Measurements from ENCODE around the gene DCC. TPM values are rescaled to one million over a fixed set of nuclear protein-coding genes. Genes with fewer than 3 reads are reported as not detected.

The DCC gene
- total RNA-seq, 2 donors from 2014 or later, result not detected

GRCh38 chr18:53536908-53537307, 1196.9 kb downstream of the DCC start:
- H3K36me3 Mint-ChIP-seq (ENCODE audit: low read depth), result no peaks in the 10 kb centered on the region
- H3K4me3 Mint-ChIP-seq, result no peak overlapping the region
- no peaks in the 10 kb centered on the region for H3K27me3 Mint-ChIP-seq
- ATAC-seq (no peak), DNase-seq (no peak)
- H3K27ac Mint-ChIP-seq, result no peak overlapping the region
- H3K9me3 ChIP-seq (ENCODE audit: control insufficient read depth, low read length, poor library complexity, severe bottlenecking), result no peaks in the 10 kb centered on the region
- no peaks in the 10 kb centered on the region for H3K4me1 Mint-ChIP-seq

DNA sequence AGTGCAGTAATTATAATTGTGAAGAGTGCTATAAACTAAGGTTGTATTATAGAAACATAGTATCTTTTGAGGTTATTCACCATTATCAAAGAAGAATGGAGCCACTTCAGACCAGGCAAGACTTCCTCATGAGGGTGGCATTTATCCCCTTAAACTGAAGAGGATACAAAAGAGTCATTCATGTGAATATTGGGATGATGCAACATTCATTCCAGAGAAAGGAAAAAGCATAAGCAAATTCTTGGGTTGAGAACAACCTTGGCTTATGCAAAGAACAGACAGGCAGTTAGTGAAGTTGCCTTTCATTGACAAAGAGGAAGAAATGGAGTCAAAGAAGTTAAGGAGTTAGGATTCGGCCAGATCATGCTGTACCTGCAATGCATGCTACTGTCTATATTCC, 1201.9 kb downstream of the DCC start:
- Mint-ChIP-seq H3K36me3 (ENCODE audit: low read depth) (no peaks in the 10 kb centered on the region), H3K27ac (no peak overlapping the region), H3K4me1 (no peaks in the 10 kb centered on the region), H3K4me3 (no peak overlapping the region), H3K27me3 (no peaks in the 10 kb centered on the region)
- DNase-seq (no peak), ATAC-seq (no peak)
- no peaks in the 10 kb centered on the region for H3K9me3 ChIP-seq (ENCODE audit: control insufficient read depth, low read length, poor library complexity, severe bottlenecking)

DNA sequence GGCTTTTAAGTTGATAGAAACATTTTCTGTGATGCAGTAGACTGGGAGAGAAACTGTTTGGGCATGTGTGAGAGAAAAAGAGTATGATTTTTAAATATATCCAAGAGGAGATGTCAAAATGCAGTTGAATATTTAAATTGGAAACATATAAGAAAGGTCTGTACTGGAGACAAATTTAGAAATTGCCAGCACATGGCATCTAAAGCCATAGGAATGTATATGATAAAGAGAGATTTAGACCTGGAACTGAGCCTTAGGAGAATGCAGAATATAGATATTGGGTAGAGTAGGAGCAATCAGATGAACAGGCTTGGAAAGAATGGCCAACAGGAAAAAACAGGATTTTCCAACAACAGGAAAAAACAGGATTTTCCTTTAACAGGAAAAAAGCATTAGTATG, 1203.7 kb downstream of the DCC start:
- no peaks in the 10 kb centered on the region for H3K4me1 Mint-ChIP-seq
- DNase-seq (no peak), ATAC-seq (no peak)
- H3K27ac Mint-ChIP-seq, result no peak overlapping the region
- no peaks in the 10 kb centered on the region for H3K27me3 Mint-ChIP-seq
- no peaks in the 10 kb centered on the region for H3K9me3 ChIP-seq (ENCODE audit: control insufficient read depth, low read length, poor library complexity, severe bottlenecking)
- H3K36me3 Mint-ChIP-seq (ENCODE audit: low read depth), result no peaks in the 10 kb centered on the region
- no peak overlapping the region for H3K4me3 Mint-ChIP-seq

- Mint-ChIP-seq H3K36me3 (ENCODE audit: low read depth) (no peaks in the 10 kb centered on the region), H3K4me1 (no peaks in the 10 kb centered on the region), H3K27me3 (no peaks in the 10 kb centered on the region), H3K27ac (no peak overlapping the region), H3K4me3 (no peak overlapping the region)
- ATAC-seq (no peak), DNase-seq (no peak)
- no peaks in the 10 kb centered on the region for H3K9me3 ChIP-seq (ENCODE audit: control insufficient read depth, low read length, poor library complexity, severe bottlenecking)
Observed at GRCh38 chr18:53544917-53545316, 1204.9 kb downstream of the DCC start.

DNA sequence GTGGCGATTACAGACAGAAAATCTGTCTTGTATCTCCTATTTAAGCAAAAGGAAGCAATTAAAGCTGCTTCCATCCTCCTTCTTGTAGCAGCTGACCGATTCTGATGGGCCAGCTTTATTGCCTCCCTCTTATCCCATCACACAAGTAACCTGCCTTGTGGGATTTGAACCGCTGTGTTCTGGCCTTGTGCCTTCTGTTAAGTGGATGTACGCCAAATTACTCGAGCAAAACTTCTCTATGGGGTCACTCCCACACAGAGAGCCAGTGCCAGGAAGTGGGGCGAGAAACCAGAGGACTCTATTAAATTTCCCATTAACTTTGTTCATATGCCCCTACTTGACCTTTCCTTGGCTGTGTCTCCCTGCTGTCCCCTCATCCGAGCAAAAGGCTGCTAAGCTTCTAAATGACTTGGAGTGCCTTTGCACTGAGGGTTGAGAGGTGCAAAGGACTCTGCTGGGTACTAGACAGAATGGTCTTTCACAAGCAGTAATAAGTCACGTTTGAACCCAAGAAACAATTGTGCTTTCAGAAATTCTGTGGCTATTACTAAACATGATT, 1212.0 kb downstream of the DCC start:
- Mint-ChIP-seq H3K4me3 (no peak overlapping the region), H3K4me1 (no peaks in the 10 kb centered on the region), H3K27me3 (no peaks in the 10 kb centered on the region), H3K27ac (no peak overlapping the region), H3K36me3 (ENCODE audit: low read depth) (no peaks in the 10 kb centered on the region)
- ATAC-seq, result no peak
- H3K9me3 ChIP-seq (ENCODE audit: control insufficient read depth, low read length, poor library complexity, severe bottlenecking), result no peaks in the 10 kb centered on the region
- no peak for DNase-seq

DNA sequence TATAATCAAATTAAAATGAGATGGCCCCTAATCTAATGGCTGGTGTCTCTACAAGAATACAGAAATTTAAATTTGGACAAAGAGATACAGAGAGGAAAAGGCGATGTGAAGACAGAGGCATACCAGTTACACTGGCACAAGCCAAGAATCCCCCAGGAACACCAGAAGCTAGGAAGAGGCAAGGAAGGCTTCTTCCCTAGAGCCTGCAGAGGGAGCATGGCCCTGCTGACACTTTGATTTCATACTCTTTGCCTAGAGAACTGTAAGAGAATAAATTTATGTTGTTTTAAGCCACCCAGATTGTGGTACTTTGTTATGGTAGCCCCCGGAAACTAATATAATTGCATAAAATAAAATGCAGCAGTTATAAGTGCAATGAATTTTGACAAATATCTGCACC, 1213.0 kb downstream of the DCC start:
- H3K27ac Mint-ChIP-seq, result no peak overlapping the region

GRCh38 chr18:53556450-53556849, 1216.5 kb downstream of the DCC start:
- H3K4me3 Mint-ChIP-seq, result no peak overlapping the region
- ATAC-seq, result no peak

More for the DNA sequence above, 1213.0 kb downstream of the DCC start:
- no peaks in the 10 kb centered on the region for H3K27me3 Mint-ChIP-seq
- no peaks in the 10 kb centered on the region for H3K36me3 Mint-ChIP-seq (ENCODE audit: low read depth)
- no peak for DNase-seq
- no peak for ATAC-seq
- H3K9me3 ChIP-seq (ENCODE audit: control insufficient read depth, low read length, poor library complexity, severe bottlenecking), result no peaks in the 10 kb centered on the region
- no peak overlapping the region for H3K4me3 Mint-ChIP-seq
- H3K4me1 Mint-ChIP-seq, result no peaks in the 10 kb centered on the region

DNA sequence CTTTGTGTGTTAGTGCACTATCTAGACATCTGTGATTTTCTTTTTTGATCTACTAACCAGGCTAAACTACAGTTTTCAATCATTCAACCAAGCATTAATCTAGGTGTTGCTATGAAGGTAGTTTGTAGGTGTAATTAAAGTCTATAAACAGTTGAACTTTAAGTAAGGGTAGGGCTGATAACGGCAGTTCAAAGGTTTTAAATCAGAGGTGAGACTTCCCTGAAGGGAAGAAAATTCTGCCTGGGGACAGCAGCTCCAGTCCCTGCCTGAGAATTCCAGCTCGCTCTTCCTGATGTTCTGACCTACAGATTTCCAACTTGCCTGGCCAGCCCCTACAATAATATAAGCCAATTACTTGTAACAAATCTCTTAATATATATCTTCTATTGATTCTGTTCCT, 1220.5 kb downstream of the DCC start:
- H3K27ac Mint-ChIP-seq, result no peak overlapping the region
- DNase-seq, result no peak

More at GRCh38 chr18:53556450-53556849, 1216.5 kb downstream of the DCC start:
- H3K27ac Mint-ChIP-seq, result no peak overlapping the region
- H3K4me1 Mint-ChIP-seq, result no peaks in the 10 kb centered on the region
- H3K27me3 Mint-ChIP-seq, result no peaks in the 10 kb centered on the region
- H3K9me3 ChIP-seq (ENCODE audit: control insufficient read depth, low read length, poor library complexity, severe bottlenecking), result no peaks in the 10 kb centered on the region
- DNase-seq, result no peak
- H3K36me3 Mint-ChIP-seq (ENCODE audit: low read depth), result no peaks in the 10 kb centered on the region

GRCh38 chr18:53566626-53567025, 1226.6 kb downstream of the DCC start:
- H3K27me3 Mint-ChIP-seq, result peaks cover 18% of the 10 kb centered on the region
- no peaks in the 10 kb centered on the region for H3K9me3 ChIP-seq (ENCODE audit: control insufficient read depth, low read length, poor library complexity, severe bottlenecking)
- H3K36me3 Mint-ChIP-seq (ENCODE audit: low read depth), result no peaks in the 10 kb centered on the region
- H3K4me3 Mint-ChIP-seq, result no peak overlapping the region
- no peak for DNase-seq
- ATAC-seq, result no peak
- no peak overlapping the region for H3K27ac Mint-ChIP-seq
- no peaks in the 10 kb centered on the region for H3K4me1 Mint-ChIP-seq

More for the DNA sequence above, 1220.5 kb downstream of the DCC start:
- Mint-ChIP-seq H3K4me3 (no peak overlapping the region), H3K27me3 (peaks cover 10% of the 10 kb centered on the region), H3K36me3 (ENCODE audit: low read depth) (no peaks in the 10 kb centered on the region), H3K4me1 (no peaks in the 10 kb centered on the region)
- no peaks in the 10 kb centered on the region for H3K9me3 ChIP-seq (ENCODE audit: control insufficient read depth, low read length, poor library complexity, severe bottlenecking)
- ATAC-seq, result no peak

DNA sequence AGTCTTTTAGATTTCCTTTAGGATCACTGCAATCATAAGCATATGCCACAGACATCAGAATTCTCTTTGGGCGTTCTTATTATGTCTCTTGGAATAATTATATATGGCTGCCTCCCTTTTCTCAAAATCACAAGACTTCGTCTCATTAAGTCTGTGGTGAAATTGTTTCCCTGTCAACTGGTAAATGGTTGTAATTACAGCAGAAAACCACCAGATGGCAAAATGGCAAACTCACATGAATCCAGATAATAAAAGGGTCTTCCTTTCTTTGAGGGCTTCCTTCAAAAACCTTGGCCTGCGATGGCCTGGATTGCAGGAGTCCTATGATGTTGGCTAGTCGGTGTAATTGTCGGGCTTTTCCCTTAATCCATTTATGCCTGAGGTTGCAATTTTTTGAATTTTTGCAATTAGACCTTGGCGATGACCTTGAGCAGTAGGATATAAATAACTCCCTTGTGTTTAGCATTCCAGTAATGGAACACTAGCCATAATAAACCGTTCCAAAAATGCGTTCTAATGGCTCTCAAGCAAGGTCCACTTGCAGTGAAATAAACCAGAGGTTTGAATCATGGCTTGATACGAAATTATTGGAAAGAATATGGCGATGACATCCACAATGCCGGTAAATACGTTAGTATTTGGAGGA, 1228.1 kb downstream of the DCC start:
- Mint-ChIP-seq H3K27me3 (peaks cover 18% of the 10 kb centered on the region), H3K36me3 (ENCODE audit: low read depth) (no peaks in the 10 kb centered on the region), H3K4me1 (peaks cover 3% of the 10 kb centered on the region), H3K27ac (no peak overlapping the region), H3K4me3 (no peak overlapping the region)
- H3K9me3 ChIP-seq (ENCODE audit: control insufficient read depth, low read length, poor library complexity, severe bottlenecking), result no peaks in the 10 kb centered on the region
- DNase-seq (no peak), ATAC-seq (no peak)
